NCI-H510A treated with DMSO at 0.1 percent for 48 hours (cell line): ENCODE results near the gene MYT1.
A peak's percentile ranks its signal among the peaks of the same experiment; 100 is the strongest.
"Not testable (repeated sequence)": the region's sequence is repeated elsewhere in the genome, so short reads cannot be mapped to it uniquely, and the experiment has no call there.

ENCODE experiments used
- DNase-seq: peaks from one replicate; lab custom pipeline; 2025; lab: John Stamatoyannopoulos, UW

Gene MYT1

DNA sequence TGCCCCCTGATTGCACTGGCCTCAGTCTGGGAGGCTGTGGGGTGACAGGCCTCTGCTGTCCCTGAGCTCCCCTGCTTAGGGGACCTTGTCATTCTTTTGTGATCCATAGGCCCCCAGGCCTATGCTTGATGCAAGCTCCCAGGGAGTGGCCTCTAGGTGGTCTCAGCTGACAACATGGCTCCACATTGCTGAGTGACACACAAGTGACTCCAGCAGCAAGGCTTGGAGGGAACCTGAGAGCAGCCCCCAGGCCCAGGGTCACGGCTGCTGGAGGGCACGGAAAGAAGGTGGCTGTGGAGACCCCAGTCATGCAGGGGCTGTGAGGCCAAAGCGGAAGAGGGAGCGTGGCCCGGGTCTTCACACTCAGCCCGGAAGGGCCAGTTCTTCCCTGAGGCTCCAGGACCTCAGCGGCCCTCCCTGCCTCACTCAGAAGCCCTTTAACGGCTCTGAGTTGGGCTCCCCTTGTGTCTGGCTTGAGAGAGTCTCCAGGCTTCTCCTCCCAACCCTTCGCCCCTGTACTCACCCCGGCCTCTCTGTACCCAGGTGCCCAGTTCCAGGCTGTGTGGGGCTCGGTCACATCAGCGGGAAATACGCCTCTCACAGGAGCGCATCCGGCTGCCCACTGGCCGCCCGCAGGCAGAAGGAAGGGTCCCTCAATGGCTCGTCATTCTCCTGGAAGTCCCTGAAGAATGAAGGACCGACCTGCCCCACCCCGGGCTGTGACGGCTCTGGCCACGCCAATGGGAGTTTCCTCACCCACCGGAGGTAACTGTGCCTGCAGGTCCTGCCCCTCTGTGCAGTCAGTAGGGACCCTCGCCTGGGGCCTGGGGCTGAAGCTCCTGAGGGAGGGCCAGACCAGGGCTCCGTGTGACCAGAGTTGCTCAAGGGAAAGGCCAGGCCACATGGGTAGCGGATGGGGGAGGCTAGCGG is 67.6 kb downstream of the MYT1 start:
- DNase-seq: no peak

- peak; percentile 42 for DNase-seq
Observed at GRCh38 chr20:64232794-64233193, 68.5 kb downstream of the MYT1 start.

DNA sequence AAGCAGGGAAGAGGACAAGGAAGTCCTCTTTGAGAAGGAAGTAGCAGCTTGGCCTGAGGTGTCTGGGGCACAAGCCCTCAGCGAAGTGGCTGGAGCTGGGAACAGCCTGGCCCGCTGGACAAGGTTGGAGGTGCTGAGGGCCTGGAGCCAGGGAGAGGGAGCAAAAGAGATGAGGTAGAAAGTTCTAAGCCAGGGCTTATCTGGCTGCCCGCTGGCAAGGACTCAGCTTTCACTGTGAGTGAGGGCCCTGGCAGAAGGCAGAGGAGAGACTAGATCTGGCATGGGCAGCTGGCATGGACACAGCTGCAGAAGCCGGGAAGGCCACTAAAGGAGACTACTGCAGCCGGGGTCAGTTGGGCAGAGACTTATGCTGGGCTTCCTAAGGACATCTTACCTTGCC is 69.5 kb downstream of the MYT1 start:
- no peak for DNase-seq

GRCh38 chr20:64234291-64234791 is 70.1 kb downstream of the MYT1 start:
- no peak for DNase-seq

- not testable (repeated sequence) for DNase-seq
Observed at GRCh38 chr20:64234921-64235565, 70.8 kb downstream of the MYT1 start.

- no peak for DNase-seq
Observed at GRCh38 chr20:64236137-64237088, 72.2 kb downstream of the MYT1 start.

DNA sequence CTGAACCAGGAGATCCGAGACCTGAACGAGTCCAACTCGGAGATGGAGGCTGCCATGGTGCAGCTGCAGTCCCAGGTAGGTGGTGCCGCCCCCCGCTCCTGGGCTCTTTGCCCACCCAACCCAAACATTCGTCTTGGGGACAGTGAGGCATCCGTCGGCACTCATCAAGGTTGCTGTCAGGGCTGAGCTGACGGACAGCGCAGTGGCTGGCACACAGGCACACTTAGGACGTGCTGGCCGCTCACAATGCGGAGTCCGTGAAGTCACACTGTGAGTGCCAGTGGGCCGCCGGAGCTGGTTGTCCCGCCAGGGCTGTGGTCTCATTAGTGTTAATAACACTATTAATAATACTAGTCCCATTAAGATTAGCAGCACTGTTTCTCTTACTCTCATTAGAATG is 73.1 kb downstream of the MYT1 start:
- DNase-seq: no peak

GRCh38 chr20:64238115-64238825 is 74.0 kb downstream of the MYT1 start:
- no peak for DNase-seq

DNA sequence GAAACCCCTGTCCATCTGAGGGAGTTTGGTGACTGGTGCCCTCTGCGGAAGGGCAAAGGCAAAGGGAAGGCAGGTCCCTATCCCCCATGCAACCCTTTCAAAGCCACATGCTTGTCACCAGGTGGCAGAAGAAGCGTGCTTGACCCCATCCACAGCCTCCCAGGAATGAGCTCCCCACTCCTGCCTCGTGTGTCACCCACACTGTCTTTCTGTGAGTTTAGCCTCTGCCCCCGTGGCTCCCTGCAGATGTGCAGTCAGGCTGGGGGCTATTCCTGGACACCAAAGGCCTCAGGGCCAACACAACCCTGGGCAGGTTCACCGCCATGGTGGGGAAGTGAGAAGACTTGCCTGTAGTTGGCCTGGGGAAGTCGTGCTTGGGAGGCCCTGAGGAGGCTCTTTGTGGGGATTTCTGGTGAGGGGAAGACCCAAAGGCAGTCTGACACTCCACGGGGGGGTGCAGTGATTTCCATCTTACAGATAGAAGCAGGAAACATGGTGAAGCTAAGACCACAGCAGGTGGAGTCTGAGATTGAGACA is 74.7 kb downstream of the MYT1 start:
- DNase-seq: no peak

DNA sequence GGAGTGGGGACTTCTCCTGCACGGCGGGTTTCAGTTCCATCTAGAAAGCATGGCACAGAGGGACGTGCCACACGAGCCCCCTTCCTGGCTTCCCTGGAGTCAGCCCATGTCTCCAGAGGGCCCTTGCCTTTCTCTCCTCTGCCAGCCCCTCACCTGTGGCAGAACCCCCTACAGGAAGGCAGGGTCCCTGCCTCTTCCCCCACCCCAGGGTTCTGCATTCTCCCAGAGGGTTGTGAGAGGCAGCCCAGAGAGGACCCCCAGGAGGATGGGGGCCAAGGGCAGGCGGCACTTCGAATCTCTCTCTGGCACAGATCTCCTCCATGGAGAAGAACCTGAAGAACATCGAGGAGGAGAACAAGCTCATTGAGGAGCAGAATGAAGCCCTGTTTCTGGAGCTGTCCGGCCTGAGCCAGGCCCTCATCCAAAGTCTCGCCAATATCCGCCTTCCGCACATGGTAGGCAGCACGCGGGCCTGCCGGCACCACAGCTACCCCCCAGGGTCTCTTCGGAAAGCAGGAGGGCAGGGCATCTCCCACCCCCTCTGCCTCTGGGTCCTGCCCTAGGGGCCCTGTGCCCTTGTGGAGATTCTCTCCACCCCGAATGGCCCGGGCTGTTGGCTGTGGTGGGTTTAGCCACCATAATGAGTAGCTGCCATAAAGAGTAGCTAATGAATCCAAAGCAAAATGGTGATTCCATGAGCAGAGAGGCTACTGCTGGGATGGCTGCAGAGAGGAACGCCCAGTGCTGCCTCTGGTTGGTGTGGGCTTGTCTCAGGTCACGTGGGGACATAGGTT is 75.4 kb downstream of the MYT1 start:
- no peak for DNase-seq

DNA sequence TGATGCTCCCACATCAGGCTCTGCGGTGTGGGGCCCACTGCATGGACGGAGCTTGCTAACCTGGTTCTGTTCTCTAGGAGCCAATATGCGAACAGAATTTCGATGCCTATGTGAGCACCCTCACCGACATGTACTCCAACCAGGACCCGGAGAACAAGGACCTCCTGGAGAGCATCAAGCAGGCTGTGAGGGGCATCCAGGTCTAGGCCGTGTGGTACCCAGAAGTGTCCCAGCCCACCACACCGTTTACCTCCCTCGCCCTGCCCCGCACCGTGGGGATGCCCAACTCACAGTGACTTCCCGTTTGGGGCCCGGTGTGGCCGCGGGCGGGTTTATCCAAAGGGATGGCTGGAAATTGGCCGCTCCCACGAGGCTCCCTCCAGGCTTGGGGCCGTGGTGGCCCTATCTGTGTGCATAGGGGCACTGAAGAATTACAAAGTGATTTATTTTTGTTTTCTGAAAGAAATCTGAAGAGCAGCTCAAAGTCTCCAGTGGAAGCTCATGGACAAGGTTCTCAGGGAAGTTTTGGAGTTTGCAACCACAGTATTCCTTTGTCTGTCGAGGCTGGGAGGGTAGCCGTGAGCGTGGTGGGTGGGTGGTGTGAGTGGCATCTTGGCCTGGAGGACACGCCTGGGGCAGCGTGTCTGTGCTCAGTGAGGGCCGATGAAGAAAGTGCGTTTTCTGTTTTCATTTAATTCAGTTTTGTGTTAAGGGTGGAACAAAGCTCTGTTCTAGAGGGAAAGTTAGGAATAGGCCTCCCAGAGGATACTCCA is 76.2 kb downstream of the MYT1 start:
- DNase-seq: no peak

DNA sequence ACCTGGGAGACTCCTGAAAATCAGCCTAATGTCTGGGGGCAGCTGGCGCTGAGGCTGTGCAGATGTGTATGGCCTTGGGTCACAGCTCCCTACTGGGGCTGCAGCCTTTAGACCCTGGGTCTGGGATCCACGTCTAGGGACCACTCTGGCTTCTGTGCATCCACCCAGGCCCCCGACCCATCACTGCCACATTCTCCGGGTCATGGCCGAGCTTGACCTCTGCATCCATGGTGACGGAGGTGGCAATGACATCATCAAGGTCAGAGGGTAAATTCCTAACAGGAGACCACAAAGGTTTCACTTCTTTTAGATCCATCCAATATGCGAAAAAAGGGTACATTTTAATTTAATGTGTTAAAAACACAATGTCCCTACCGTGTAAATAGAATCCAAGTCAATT is 76.8 kb downstream of the MYT1 start:
- no peak for DNase-seq

DNA sequence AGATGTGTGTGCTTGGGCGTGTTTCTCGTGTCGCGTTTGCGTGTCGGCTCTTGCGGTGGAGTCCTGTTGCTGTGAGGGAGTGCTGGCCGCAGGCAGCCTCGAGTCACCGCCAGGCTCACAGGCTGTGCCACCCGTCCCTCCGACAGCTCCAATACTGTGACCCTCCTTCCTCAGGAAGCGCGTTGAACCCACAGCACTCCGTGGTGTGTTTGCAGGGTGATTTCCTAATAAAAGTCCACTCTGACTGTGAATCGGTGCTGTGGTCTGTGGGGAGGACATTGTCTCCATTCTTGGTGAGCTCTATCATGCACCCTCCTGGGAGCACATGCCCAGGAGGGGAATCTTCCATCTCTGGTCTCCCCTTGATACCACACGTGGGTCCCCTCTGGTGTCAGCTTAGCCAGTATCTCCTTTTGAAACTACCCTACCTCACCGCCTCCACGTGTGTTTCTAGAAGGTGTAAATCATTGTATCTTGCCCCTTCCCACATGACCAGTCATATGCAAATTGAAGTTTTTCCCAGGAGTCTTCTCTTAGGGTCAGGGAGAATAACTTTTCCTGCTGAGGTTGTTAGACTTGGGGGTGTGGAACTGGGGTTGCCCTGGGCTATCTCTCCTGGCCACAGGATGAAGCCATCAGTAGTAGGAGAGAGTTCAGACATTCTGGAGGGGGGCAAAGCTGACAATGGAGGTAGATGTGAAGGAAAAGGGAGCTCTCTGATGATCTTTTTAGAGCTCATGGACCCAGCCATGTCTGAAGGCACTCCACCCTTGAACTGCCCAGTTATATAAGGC is 77.9 kb downstream of the MYT1 start:
- DNase-seq: no peak

- DNase-seq: no peak
Observed at GRCh38 chr20:64242797-64243475, 78.7 kb downstream of the MYT1 start.

DNA sequence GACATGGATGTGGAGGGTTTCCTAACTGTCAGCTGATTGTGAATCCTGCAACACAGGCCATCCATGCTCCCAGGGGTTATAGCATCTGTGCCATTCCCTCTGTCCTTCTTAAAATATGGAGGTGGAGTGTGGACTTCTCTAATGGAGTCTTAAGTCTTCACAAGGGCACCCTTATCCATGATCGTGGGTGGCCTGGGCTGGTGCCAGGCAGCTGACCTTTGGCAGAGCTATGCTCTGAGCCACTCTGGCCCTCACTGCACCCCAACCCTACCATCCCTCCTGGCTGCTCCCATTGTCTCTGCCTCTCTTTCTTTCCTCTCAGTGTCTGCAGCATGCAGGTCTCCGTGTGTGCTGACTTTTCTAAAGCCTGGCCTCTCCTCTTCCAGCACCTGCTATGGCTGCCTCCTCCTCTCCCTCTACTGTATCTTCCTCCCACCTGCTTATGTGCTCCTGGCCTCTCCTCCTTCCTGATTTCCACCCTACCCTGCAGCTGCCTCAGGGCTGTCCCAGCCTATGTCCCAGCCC is 80.1 kb downstream of the MYT1 start:
- DNase-seq: no peak

DNA sequence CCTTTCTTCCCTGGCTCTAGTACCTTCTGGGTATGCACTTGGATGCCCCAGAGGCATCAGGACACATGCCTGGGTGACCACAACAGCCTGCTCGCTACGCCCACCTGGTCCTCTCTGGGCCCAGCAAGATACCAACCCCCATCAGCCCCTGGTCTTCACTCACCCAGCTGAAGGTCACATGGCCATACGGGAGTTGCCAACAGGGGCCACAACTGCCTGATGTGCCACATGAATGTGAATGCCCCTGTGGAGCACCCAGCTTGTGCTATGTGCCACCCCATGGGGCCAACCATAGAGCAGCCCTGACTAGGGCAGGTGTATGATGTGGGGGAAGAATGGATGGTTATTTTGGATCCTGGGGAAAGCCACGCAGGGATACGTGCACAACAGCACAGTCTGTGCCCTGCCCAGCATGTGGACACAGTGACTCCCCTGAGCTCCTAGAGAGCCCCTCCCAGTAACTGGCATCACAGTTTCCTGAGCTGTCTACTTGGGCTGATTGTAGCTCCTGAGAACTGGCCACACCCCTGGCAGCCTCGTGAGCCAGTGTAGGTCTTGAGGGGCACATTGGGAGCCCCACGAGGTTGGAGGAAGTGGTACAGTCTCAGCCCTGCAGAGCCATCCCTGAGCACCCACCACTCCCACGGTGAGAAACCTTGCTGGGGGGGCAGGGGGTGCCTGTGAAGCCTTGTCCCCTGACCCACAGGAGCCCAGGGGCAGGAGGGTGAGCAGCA is 80.8 kb downstream of the MYT1 start:
- no peak for DNase-seq
